Lung (tissue), 12 donors: ENCODE results near the gene SLN. TPM values are rescaled to one million over a fixed set of nuclear protein-coding genes. Genes with fewer than 3 reads are reported as not detected.

Experiments
- ATAC-seq: fragments of 200-7000 bp; cut with Tn5 transposase; one replicate; pipeline ENCODE4 v1.9.1; 2020; ENCODE audit warnings: moderate number of reproducible peaks; ENCODE audit not compliant: insufficient read depth, low FRiP score
- DNase-seq, 3 donors: peaks; one replicate each; pipeline ENCODE4 v3.0.0-alpha.2; 2013 to 2017
- H3K27ac ChIP-seq, 2 donors: one replicate each; pipeline ENCODE4 v1.5.1; 2013; ENCODE audit warnings: mild to moderate bottlenecking in 2 of 2, moderate library complexity in 2 of 2, control low read depth in 1 of 2, inconsistent platforms in 1 of 2, low read depth in 1 of 2, low read length in 1 of 2
- H3K27me3 ChIP-seq, 3 donors: one replicate each; pipeline ENCODE4 v1.5.1; 2013; ENCODE audit warnings: low read length in 2 of 3; ENCODE audit not compliant: control insufficient read depth in 3 of 3, insufficient read depth in 3 of 3
- H3K36me3 ChIP-seq, 4 donors: one replicate each; pipeline ENCODE4 v1.5.1; 2013; ENCODE audit warnings: low read length in 4 of 4, mild to moderate bottlenecking in 1 of 4, moderate library complexity in 1 of 4; ENCODE audit not compliant: control insufficient read depth in 4 of 4, insufficient read depth in 4 of 4
- H3K4me1 ChIP-seq, 5 donors: one replicate each; pipeline ENCODE4 v1.5.1; 2013; ENCODE audit warnings: low read length in 5 of 5, mild to moderate bottlenecking in 2 of 5, moderate library complexity in 1 of 5; ENCODE audit not compliant: control insufficient read depth in 5 of 5, insufficient read depth in 5 of 5
- H3K4me3 ChIP-seq: one replicate; pipeline ENCODE4 v1.5.1; 2013; ENCODE audit warnings: mild to moderate bottlenecking, control low read depth, moderate library complexity
- H3K9ac ChIP-seq, 2 donors: one replicate each; pipeline ENCODE4 v1.5.1; 2013; ENCODE audit warnings: low read length in 2 of 2, control low read depth in 1 of 2; ENCODE audit not compliant: insufficient read depth in 1 of 2
- H3K9me3 ChIP-seq, 4 donors: one replicate each; pipeline ENCODE4 v1.5.1; 2013; ENCODE audit warnings: low read length in 3 of 4, mild to moderate bottlenecking in 1 of 4, moderate library complexity in 1 of 4; ENCODE audit not compliant: control insufficient read depth in 4 of 4, insufficient read depth in 3 of 4
- CTCF ChIP-seq: IDR thresholded peaks from 2 replicates; pipeline ENCODE4 v1.5.1; 2012; ENCODE audit warnings: mild to moderate bottlenecking; ENCODE audit errors: control extremely low read depth, extremely low read depth
- WGBS, 2 donors: extraction: QIAGEN DNeasy Blood & Tissue Kit; methylation state at CpG; one replicate each; pipeline ENCODE4 v1.1.7; 2013; 5-methylcytosine and 5-hydroxymethylcytosine counted together
- polyA plus RNA-seq, 2 donors: library from polyadenylated mRNA; stranded (reverse); fragments of 200-250 nt; gene quantifications; one replicate each; pipeline ENCODE4 v1.2.1, GENCODE V29; 2013
- total RNA-seq, 2 donors: library from RNA; depleted of rRNA in 1 of 2; stranded (reverse); fragments of >200 nt in 1 of 2; gene quantifications; one replicate each; pipeline ENCODE4 v1.2.1, GENCODE V29; 2014 to 2021
- donor health status: control.
- donor health status: control.
- donor health status: Bipolar disorder and iron deficiency.
- donor health status: healthy.
- donor health status: DM: yes; HTN: yes; CAD: no.

SLN gene
- total and polyA plus RNA-seq, 4 donors, result 0.49 to 0.77 TPM; not detected in 2

GRCh38 chr11:107752949-107753822 lies 41.3 kb upstream of the SLN start:
- Histone ChIP-seq H3K4me1 (no peaks in the 10 kb centered on the region), H3K36me3 (no peaks in the 10 kb centered on the region), H3K27ac (no peak overlapping the region), H3K4me3 (no peak overlapping the region), H3K9me3 (no peaks in the 10 kb centered on the region), H3K9ac (no peak overlapping the region), H3K27me3 (no peaks in the 10 kb centered on the region)
- ATAC-seq (no peak), DNase-seq (no peak)
- no peak for TF ChIP-seq CTCF
- WGBS, 2 donors, result 49 to 68% methylated on average over 2 of the region's 2 CpGs

- no peak for TF ChIP-seq CTCF
Observed at GRCh38 chr11:107752508-107752907, 40.7 kb upstream of the SLN start.

GRCh38 chr11:107751082-107751481 lies 39.2 kb upstream of the SLN start:
- no peak for TF ChIP-seq CTCF
- Histone ChIP-seq H3K27ac (no peak overlapping the region), H3K4me3 (no peak overlapping the region), H3K27me3 (no peaks in the 10 kb centered on the region), H3K36me3 (no peaks in the 10 kb centered on the region), H3K9ac (no peak overlapping the region), H3K4me1 (no peaks in the 10 kb centered on the region), H3K9me3 (no peaks in the 10 kb centered on the region)
- no peak for DNase-seq
- no peak for ATAC-seq
- 91 to 95% methylated on average over 7 to 9 of the region's 9 CpGs for WGBS, 2 donors

More at GRCh38 chr11:107752508-107752907, 40.7 kb upstream of the SLN start:
- Histone ChIP-seq H3K27ac (no peak overlapping the region), H3K36me3 (no peaks in the 10 kb centered on the region), H3K4me1 (no peaks in the 10 kb centered on the region), H3K4me3 (no peak overlapping the region), H3K9me3 (no peaks in the 10 kb centered on the region), H3K9ac (no peak overlapping the region), H3K27me3 (no peaks in the 10 kb centered on the region)
- ATAC-seq (no peak), DNase-seq (no peak)
- 60 to 76% methylated on average over 5 of the region's 5 CpGs for WGBS, 2 donors

- ATAC-seq (no peak), DNase-seq (no peak)
- Histone ChIP-seq H3K9ac (no peak overlapping the region), H3K9me3 (no peaks in the 10 kb centered on the region), H3K27ac (no peak overlapping the region), H3K36me3 (no peaks in the 10 kb centered on the region), H3K4me1 (no peaks in the 10 kb centered on the region), H3K4me3 (no peak overlapping the region), H3K27me3 (no peaks in the 10 kb centered on the region)
- 88 to 89% methylated on average over 15 of the region's 15 CpGs for WGBS, 2 donors
- no peak for TF ChIP-seq CTCF
Observed at GRCh38 chr11:107750313-107750712, 38.5 kb upstream of the SLN start.
